ENCODE results near the gene PPFIBP2. TPM values are rescaled to one million over a fixed set of nuclear protein-coding genes. Genes with fewer than 3 reads are reported as not detected.

Gene PPFIBP2
- total and polyA plus RNA-seq, 12 donors: 6.4 to 40.7 (median 21.4) TPM

DNA sequence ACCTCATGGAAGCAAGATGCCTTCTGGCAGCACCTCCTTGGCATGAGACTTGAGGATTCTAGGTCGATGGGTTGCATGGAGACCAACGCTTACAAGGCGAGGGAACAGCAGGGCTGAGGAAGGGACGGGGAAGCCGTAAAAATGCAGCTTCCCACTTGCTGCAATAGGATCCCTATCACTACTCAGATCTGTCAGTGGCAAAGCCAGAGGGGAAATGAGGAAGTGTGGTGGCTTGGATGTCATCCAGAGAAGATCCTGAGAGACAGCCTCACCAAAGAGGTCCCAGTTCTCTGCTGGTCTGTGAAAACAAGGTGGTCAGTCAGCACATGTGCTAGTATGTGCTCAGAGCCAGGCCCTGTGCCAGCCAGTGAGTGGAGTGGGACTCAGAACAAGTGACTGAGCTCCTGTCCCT, 137.3 kb downstream of the PPFIBP2 start:
- DNase-seq (no peak), ATAC-seq (no peak)
- intact Hi-C loops (cut with DNase I): loop anchor here in 3 of 10 donors (5.0 to 10.0 kb wide), 2 partner anchors 79 to 206 kb away; no protein-coding TSS in a partner anchor
- H3K27me3 ChIP-seq: no peaks in the 10 kb centered on the region
- H3K27ac ChIP-seq: no peak overlapping the region
- no peaks in the 10 kb centered on the region for H3K9me3 ChIP-seq
- TF ChIP-seq, protein P1, sequence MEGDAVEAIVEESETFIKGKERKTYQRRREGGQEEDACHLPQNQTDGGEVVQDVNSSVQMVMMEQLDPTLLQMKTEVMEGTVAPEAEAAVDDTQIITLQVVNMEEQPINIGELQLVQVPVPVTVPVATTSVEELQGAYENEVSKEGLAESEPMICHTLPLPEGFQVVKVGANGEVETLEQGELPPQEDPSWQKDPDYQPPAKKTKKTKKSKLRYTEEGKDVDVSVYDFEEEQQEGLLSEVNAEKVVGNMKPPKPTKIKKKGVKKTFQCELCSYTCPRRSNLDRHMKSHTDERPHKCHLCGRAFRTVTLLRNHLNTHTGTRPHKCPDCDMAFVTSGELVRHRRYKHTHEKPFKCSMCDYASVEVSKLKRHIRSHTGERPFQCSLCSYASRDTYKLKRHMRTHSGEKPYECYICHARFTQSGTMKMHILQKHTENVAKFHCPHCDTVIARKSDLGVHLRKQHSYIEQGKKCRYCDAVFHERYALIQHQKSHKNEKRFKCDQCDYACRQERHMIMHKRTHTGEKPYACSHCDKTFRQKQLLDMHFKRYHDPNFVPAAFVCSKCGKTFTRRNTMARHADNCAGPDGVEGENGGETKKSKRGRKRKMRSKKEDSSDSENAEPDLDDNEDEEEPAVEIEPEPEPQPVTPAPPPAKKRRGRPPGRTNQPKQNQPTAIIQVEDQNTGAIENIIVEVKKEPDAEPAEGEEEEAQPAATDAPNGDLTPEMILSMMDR (IDR thresholded peaks at IDR 0.05): no peak
- no peak overlapping the region for H3K4me3 ChIP-seq
- H3K4me1 ChIP-seq: peaks cover 0 to 8% (median 2%) of the 10 kb centered on the region in 9 donors
- WGBS, 2 donors: 53 to 78% methylated on average over 5 of the region's 5 CpGs
- H3K36me3 ChIP-seq: peaks cover 0 to 95% (median 56%) of the 10 kb centered on the region in 9 donors

DNA sequence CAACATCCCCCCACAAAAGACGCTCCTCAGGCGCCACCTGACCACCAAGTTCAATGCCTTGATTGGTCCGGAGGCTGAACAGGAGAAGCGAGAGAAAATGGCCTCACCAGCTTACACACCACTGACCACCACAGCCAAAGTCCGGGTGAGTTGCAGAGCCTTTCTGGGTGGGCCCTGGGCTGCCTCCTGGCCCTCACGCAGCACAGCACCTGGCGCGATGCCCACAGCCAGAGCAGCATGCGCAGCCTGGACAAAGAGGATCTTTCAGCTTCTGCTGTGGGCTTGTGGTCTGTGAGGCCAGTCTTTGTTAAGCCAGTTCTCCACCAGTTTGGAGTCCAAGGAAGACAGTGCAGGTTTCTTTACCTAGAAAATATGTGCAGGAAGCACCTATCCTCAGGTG, 137.9 kb downstream of the PPFIBP2 start:
- ATAC-seq (no peak), DNase-seq (no peak)
- intact Hi-C loops (cut with DNase I): loop anchor here in 3 of 10 donors (5.0 to 10.0 kb wide), 2 partner anchors 79 to 207 kb away; no protein-coding TSS in a partner anchor
- Histone ChIP-seq H3K4me3 (no peak overlapping the region), H3K9me3 (no peaks in the 10 kb centered on the region), H3K27ac (no peak overlapping the region), H3K36me3 (peaks cover 0 to 95% (median 56%) of the 10 kb centered on the region in 9 donors), H3K4me1 (peaks cover 0 to 13% (median 7%) of the 10 kb centered on the region in 9 donors), H3K27me3 (no peaks in the 10 kb centered on the region)
- TF ChIP-seq, protein P1 (IDR thresholded peaks at IDR 0.05): no peak
- WGBS, 2 donors: 88 to 92% methylated on average over 9 of the region's 9 CpGs

GRCh38 chr11:7654195-7654705, 140.5 kb downstream of the PPFIBP2 start:
- DNase-seq (no peak), ATAC-seq (no peak)
- TF ChIP-seq, protein P1 (IDR thresholded peaks at IDR 0.05): no peak
- intact Hi-C loops (cut with DNase I): loop anchor here in 3 of 10 donors (5.0 to 10.0 kb wide), 2 partner anchors 82 to 209 kb away; no protein-coding TSS in a partner anchor
- H3K36me3 ChIP-seq: peaks cover 0 to 76% (median 47%) of the 10 kb centered on the region in 9 donors
- no peaks in the 10 kb centered on the region for H3K9me3 ChIP-seq
- no peak overlapping the region for H3K27ac ChIP-seq
- H3K27me3 ChIP-seq: no peaks in the 10 kb centered on the region
- peaks cover 0 to 19% (median 12%) of the 10 kb centered on the region in 9 donors for H3K4me1 ChIP-seq
- WGBS, 2 donors: 71 to 83% methylated on average over 4 of the region's 4 CpGs
- no peak overlapping the region for H3K4me3 ChIP-seq

DNA sequence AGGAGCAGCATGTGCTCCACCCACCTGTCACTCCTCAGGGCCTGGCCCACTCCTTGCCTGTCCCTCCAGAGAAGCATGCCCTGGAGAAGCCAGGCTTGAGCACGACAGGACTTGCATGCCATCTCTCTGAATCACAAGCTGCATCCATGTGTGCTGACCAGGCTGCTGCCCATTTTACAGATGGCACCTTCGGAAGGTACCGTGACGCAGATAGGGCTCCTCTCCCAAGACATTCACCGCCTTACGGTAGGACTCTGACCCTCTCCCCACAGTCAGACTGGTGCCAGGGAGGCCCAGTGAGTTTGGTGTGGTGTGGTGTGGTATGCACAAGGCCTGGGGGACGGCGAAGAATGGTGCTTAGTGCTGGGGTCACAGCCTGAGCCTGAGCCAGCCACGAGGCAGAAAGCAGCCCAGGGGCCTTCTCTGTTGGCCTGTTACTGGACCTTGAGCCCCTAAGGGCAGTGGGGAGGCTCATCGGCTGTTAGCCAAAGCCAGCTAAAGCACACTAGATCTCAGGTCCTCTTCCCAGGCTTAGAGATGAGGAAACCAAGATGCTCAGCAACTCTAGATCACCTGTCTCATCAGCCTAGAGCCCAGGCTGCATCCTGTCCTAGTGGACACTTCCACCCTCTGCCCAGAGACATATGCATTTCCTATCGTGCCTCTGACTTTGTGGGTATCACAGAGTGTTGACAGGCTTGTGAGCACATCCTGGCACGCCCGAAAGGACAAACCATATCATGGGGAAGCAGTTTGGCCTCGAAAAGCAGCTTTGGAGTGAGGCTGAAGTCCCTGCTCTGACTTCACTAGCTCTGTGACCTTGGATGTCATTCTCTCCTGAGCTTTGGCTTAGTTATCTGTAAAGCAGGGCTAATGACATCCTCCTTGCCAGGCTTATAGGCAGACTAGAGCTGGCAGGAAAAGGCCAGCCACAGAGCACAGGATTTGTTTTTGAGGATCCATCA, 141.7 kb downstream of the PPFIBP2 start:
- TF ChIP-seq, protein P1 (IDR thresholded peaks at IDR 0.05): no peak
- DNase-seq (no peak), ATAC-seq (peak; percentile 42 to 86 (median 63))
- H3K27ac ChIP-seq: peak overlapping the region; percentile 25 to 71 (median 65)
- no peaks in the 10 kb centered on the region for H3K27me3 ChIP-seq
- H3K4me3 ChIP-seq: no peak overlapping the region
- H3K9me3 ChIP-seq: no peaks in the 10 kb centered on the region
- WGBS, 2 donors: 72 to 76% methylated on average over 14 of the region's 14 CpGs
- H3K36me3 ChIP-seq: peaks cover 0 to 63% (median 39%) of the 10 kb centered on the region in 9 donors
- peaks cover 0 to 19% (median 12%) of the 10 kb centered on the region in 9 donors for H3K4me1 ChIP-seq
- intact Hi-C loops (cut with DNase I): loop anchor here in 6 of 10 donors (2.0 to 10.0 kb wide), 6 partner anchors 81 to 211 kb away; partner anchors contain the start of gene PPFIBP2 (in 3 of the 6)

Measured in heart right ventricle (tissue), 16 donors.